ENCODE results near the gene PLA2G5.

DNA sequence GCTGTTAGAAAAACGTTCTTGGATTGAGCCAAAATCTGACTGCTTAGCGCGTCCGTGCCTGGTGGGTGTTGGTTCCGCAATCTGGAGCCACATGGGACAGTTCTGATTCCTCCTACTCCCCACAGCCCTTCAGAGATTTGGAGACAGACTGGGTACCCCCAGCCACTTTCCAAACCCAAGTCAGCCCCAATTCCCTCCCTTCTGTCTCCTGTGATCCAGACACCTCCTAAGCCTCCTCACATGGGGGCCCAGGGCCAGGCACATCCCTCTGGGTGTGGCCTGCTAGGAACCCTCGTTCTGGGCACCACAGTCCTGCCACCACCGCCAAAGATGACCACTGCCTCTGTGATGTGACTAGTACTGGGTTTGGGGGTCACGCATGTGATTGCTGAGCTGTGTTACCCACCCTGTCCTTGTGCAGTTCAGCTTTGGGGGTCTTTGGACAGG is 4.8 kb downstream of the PLA2G5 start:
- TF ChIP-seq, protein P1, sequence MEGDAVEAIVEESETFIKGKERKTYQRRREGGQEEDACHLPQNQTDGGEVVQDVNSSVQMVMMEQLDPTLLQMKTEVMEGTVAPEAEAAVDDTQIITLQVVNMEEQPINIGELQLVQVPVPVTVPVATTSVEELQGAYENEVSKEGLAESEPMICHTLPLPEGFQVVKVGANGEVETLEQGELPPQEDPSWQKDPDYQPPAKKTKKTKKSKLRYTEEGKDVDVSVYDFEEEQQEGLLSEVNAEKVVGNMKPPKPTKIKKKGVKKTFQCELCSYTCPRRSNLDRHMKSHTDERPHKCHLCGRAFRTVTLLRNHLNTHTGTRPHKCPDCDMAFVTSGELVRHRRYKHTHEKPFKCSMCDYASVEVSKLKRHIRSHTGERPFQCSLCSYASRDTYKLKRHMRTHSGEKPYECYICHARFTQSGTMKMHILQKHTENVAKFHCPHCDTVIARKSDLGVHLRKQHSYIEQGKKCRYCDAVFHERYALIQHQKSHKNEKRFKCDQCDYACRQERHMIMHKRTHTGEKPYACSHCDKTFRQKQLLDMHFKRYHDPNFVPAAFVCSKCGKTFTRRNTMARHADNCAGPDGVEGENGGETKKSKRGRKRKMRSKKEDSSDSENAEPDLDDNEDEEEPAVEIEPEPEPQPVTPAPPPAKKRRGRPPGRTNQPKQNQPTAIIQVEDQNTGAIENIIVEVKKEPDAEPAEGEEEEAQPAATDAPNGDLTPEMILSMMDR (IDR thresholded peaks at IDR 0.05), result no peak
- TF ChIP-seq POLR2A (IDR thresholded peaks at IDR 0.05), result no peak

All from body of pancreas (tissue), 4 donors.